ENCODE results near the gene PCCA.

The PCCA gene

DNA sequence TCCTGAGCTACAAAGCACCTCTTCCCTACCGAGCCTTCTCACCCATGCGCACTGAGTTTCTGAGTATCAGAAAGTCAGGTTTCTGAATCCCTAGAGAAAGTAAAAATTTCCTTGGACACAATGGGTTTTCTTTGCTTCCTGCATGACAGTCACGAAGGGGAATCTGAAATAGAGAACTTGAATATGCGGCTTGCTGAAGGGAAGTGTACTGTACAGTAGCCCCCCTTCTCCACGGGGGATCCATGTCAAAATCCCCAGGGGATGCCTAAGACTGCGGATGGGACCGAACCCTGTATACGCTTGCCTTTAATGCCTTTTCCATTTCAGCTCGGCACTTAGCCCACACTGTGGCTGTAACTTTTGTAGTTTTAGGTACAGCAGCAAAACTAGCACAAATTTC lies 391.8 kb downstream of the PCCA start:
- no peak for DNase-seq

DNA sequence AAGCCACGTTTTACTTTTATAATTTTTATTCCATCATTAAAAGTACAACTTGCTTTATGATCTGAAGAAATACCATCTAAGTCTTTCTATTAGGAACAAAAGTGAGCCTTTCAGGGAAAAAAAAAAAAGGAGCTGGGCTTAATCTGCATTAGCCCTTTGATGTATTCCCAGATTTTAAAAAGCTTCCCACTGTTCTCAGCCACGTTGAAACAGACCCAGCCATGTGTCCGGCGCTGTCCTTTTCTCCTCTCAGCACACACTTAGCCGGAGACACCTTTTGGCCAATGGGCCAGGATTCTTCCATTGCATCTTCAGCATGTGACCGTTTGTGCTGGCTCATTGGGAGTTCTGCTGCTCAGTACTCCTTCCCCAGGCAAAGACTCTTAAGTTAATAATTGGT lies 394.2 kb downstream of the PCCA start:
- DNase-seq = no peak

DNA sequence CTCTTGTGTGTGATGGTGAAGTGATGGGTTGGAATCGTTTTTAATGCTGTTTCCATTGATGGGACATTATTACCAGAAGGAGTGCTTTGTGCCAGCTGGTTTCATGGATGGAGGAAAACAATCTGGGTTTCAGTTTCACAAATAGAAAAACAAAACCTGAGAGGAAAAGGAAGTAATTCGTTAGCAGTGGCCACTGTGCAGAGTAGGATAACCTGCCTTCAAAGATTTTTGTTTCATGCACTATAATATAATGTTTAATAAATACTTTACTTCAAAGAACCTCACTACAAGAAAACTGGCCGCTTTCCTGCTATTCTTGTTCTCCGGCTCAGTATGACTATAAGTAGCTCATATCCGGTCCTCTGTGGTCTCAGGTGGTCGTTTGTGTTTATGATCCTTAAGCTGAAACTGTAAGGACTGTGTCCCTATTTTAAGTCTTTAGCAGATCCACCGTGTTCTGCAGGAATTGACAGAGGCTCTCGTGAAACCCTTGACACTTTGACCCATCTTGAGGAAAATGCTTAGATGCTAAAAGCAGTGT lies 395.0 kb downstream of the PCCA start:
- no peak for DNase-seq

DNA sequence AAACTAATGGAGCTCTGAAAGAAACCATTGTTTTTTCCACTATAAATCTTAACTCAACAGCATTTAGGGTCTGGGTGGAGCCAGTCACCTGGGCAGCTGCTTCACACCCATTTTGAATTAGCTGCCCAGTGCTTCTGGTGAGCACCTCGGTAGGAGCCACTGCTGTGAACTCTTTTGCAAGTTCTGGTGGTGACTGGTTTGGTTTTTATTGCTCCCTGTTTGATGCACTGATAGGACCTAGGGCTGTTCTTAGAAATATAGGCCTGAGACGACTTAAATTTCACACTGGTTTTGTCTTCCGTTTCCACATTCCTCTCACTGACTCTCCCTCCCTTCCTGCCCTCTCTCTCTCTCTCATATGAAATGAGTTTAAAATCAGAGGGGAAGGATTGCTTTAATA lies 395.8 kb downstream of the PCCA start:
- no peak for DNase-seq

DNA sequence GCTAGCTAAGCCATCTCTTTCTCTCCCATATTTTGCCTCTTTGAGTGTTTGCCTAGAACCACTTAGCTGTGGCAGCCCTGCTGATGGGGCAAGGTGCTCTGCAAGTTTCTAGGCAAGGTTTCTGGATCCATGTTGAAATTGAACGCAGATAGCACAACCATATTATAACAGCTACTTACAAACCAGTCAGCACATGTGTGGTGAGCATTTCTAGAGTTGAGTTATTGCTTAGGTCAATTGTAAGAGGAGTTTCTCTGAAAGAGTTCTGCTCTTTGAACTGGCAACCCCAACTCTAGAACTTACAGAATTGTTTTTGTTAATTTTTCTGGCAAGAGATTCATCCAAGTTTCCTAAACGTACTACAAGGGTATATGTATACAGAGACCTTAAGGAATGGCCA lies 396.4 kb downstream of the PCCA start:
- no peak for DNase-seq

DNA sequence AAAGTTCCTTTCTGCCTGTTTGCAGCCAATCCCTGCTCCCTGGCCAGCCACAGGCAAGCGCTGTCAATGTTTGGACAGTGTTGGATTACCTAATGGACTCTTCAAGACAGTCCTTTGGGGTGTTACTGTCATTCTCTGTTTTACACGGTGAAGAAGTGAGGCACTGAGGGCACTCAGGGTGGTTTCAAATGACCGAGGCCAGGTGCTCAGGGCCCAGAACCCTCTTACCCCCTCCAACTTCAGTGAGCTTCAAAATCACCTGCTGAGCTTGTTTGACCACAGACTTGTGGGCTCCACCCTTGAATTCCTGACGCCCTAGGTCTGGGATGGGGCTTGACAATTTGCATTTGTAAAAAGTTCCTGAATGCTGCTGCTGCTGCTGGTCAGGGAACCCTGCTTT lies 401.8 kb downstream of the PCCA start:
- no peak for DNase-seq

DNA sequence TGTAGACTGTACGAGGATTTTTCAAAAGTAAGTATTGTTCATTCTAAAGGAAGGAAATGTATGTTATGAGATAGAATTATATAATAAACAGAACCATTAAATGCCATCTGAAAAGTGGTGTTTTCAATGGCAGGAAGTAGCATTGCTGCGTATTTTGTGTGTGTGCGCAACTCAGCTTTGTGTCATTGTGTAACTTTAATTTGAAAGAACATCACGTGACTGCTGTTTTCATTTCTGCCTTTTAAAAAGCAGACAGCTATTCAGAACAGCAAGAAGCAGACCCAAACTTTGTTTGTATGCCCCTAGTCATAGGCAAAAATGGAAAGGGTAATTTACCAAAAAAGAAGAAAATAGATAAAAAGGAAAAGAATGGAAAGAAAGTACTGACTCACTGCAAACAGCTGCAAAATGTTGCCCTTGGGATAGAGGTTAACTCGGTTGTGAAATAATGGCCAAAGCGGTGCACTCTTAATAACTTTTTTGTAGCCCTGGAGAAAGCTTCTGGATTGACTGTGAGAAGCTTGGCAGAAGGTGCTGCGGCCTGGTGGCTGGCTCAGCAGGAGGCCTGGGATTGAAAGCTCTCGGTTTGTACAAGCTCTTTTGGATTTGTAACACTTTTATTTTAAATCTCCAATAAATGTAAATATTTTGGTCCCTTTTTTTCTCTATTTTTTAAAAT lies 402.4 kb downstream of the PCCA start:
- no peak for DNase-seq

DNA sequence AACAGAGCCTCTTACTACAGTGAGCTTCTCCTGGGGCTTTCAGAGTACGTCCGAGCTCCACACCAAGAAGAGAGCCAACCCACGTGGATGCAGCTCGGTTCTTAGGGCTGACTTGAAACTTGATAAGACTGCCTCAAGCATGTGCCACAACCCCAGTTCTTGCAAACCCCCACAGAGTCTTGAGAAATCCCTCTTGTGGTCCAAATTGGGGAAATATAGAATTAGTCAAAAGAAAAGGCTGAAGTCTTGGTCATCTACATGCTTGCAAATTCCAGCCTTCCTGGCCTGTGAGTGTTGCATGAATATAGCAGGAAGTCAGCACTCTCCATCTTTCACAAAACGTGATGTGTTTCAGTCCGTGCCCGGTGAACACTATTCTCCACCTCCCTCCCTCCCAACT lies 404.5 kb downstream of the PCCA start:
- no peak for DNase-seq

DNA sequence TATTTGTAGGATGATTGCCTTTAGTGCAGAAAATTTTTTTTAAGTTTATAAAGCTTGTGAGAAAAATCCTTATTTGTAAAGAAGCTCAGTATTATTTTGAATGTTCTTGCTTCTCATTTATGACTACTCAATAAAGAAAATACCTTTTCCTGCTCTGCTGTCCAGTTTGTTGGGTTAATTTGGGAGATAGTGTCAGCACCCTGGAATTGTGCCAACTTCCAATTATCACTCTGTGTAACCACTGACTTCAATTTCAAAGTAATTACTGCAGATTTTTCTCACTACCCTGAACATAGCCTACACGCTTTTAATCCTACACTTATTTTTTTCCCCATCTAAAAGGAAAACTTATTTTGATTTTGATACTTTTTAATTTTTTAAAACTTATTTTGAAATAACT lies 406.6 kb downstream of the PCCA start:
- no peak for DNase-seq

DNA sequence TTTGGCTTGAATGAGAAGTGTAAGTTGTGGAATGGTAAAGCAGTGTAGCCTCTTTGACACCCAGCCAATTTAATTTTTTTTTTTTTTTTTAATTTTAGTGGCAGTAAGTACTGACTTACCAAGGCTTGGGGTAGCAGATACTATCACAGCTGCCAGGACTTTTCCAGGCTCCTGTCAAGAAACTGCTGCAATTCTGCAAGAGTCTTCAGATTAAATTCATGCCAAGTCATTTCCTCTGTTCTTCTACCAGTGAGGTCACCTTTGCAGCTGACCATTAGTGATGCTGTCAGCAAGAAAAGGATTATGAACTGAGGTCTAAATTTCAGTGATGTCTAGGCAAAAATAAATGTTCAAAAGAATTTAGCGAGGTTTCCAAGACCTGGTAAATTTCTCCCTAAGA lies 408.5 kb downstream of the PCCA start:
- no peak for DNase-seq

DNA sequence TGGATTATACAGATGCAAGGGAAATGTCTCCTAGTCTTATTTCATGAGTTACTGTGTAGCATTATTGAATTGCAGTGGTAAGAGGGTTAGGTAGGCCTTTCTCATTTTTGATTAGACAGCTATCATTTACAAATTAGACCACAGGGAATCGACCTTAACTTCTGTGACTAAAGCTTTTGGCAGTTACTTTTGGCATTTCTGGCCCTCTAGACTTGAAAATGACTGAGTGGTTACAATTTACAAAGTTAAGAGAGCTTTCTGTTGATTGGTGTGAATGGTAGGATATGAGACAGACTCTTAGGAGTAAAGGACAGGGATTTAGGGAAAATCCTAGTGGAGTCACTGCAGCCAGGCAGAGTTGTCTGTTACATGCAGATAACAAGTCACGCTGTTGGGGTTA lies 413.6 kb downstream of the PCCA start:
- DNase-seq = no peak

DNA sequence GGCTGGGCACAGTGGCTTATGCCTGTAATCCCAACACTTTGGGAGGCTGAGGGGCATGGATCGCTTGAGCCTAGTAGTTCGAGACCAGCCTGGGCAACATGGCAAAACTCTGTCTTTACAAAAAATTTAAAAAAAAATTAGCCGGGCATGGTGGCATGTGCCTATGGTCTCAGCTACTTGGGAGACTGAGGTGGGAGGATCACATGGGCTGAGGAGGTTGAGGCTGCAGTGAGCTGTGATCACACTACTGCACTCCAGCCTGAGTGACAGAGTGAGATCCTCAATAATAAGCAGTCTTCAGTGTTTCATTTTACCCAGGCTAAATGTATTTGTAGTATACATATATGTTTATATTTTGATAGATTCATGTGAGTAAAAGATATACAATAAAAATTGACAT lies 414.7 kb downstream of the PCCA start:
- DNase-seq = no peak

DNA sequence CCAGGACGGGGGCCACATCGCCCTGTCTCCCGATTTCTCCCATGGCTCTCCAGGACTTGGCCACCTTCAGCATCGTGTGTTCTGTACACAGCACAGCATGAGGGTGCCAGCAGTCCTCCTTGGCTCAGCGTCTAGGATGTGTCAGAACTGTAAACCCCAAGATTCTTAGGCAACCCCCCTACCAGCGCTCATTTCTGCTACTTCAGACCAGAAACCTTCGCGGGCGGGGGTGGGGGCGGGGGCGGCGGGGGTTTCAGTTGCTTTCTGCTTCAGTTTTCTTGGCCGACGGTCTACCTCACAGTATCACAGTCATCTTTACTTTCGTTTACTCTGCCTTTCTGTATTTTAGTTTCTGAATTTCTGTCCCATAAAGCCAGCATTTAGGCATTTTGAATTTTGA lies 417.3 kb downstream of the PCCA start:
- peak; percentile 27 for DNase-seq

DNA sequence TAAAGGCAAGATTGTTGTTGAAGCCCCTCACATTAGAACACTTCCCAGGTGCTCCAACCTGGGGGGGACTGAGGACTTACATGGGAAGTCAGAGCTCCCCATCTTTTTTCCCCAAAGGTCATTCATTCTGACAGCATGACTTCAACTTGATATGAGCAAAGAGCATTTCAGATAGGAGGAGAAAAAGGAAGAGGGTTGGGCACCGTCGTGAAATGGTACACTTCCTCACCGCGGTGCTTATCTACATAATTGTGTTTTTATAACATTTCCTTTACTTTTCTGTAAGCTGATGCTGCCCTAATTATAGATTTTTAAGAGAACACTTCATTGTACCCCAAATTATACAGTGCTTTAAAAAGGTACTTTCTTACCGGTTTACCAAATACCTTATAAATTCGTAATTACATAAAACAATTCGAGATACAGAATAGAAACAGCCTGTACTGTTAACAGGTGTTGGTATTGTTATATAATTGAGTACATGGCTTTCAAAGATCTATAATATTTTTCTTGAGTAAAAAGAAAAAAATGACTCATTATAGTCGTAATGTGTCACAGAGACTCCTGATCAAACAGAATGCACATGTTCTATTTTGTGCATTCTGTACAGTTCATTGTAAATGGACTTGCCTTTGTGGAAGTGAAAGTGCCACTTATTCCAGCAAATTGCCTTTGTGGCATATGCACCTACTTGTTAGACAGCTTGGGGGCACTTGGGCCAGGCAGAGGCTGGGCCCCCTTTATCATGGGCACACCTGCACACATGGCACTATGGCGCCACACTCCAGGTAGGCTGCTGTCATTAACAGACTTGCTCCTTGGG lies 417.9 kb downstream of the PCCA start:
- DNase-seq = no peak

DNA sequence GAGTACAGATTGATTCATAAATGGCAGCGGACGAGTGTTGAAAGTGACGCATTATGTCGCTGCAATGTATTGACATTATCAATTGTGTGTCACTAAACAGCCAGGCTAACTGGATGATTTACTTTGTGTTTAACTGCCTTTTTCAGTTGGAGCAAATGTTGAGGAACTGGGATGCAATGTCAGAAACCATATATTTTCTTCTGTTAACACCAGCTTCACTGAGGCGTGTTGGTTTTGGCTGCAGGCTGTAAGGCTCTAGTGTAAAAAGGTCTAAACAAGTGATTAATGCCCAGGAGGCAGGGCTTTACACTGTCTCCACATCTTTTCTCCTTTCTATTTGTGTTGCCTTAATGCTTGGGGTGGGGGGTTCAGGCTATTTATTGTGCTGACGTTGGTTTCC lies 419.6 kb downstream of the PCCA start:
- DNase-seq = no peak

DNA sequence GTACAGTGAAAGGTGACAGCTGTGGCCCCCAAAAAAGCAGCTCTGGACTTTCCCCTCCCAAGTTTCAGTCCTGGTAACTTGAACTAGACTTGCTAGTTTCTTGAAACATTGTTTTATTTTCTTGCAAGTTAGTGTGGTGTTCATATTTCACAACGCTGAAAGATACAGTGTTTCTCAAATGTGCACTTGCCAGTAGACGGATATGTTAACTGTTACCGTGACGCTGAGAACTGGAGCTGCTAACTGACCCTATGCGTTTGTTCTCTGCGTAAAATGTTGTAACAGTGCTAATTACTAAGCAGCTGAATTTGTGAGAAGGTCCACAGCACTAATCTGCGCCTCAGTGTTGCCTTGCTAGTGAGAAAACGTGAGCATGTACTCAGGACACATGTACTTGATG lies 420.1 kb downstream of the PCCA start:
- no peak for DNase-seq

DNA sequence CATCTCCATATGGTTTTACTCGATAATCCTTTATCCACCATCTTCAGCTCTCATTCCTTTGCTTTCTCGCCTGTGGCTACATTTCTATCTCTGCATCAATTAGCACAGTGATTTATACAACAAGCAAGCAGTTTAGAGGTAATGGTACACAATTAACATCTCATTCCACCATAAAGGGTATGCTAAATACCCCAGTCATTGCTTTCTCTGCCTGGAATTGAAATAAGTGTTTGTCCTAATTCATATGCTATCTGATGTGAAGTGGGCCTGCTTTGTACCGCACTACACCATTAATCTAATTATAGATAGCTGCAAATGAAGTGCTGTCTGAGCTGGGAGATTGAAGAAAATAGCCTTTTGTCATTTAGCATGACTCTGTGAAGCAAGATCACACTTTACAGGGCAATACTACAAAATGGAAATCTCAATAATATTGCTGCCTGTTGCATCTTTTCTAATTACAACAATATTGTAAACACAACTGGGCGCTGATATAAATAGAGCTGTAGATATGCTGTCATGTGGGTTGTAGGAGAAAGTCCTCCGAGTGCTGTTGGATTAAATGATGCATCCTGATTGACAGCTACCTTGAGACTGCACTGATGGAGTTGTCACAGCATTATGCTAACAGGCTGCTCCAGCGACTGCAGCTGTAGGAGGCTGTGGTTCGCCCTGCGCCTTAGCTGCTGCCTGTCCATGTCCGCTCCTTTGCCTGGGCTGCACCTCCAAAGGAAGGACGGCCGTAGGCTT lies 421.5 kb downstream of the PCCA start:
- no peak for DNase-seq

DNA sequence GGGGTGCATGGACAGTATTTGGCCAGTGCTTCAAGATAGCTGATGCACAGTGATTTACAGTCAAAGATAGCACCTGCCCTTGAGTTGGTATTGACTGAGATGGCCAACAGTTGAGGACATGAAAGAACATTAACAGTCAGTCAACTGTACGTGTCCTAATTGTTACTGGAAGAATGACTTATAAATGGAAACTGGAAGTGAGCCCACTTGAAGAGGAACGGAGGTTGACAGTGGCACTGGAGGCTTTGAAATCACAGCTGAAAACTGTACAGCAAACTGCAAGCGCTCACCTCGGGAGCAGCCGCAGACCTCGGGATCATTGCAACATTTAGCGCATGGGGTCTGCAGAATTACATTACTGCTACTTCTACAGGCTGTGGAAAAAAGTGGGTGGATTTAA lies 422.6 kb downstream of the PCCA start:
- DNase-seq = no peak

DNA sequence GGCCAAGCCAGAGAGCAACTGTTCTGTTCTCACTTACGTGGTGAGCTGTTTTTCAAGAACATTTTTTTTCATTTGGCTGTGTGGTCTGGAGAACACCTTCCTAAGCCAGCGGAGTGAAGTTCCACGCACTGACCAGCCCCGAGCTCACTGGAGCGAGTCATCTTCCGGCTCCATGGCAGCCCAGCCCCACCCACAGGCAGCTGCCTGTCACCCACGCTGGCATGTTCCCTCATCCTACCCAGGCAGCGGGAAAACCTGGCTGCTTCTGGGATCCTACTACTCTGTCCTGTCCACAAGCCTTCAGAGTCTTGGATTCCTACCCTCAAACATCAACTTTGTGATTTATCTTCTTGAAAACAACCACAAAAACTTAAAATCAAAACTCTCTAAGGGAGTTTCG lies 423.5 kb downstream of the PCCA start:
- DNase-seq = no peak

DNA sequence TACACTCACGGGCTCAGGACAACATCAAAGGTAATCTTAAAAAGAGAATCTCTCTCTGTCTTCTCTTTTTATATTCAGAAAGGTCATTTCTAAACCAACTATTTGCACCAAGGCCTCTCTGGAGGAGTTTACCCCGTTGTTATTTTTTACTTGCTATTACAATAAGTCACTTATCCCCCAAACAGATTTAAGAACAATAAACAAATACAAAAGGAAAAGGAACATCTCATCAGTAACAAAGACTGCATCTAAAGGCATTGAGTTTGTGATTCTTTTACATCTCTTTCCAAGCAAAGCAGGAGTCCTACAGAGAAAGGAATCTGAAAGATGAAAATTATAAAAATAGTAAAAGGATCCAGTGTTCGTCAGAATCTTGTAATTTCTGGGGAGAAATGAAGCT lies 424.3 kb downstream of the PCCA start:
- no peak for DNase-seq

DNA sequence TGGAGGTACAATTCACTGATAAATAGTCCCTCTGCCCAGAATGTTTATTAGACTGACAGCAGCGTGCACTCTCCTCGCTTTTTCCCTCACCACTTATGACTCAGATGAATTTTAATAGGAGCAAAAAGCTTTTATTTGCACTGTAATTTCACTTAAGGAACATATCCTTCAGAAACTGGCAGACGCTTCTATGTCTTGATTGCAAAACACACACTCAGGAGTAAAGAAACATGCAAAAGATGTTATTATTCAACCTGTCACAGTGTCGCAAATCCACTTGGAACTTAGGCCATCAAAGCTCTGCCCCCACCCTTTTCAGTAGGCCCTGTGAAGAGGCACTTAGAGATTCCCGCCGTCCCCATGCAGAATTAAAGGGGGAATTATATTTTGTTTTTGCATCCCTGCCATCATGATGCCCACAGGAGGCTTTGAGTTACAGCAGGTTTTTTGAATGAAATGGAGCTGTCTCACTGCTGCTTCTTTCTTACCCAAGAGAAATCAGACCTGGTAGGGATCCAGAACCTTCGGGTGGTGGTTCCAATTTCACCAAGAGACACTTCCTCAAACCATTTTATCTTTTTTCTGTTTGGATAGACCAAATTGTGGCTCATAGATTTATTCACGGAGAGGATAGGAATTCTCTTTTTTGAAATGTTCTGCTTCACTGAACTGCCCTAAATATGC lies 425.2 kb downstream of the PCCA start:
- DNase-seq = no peak

DNA sequence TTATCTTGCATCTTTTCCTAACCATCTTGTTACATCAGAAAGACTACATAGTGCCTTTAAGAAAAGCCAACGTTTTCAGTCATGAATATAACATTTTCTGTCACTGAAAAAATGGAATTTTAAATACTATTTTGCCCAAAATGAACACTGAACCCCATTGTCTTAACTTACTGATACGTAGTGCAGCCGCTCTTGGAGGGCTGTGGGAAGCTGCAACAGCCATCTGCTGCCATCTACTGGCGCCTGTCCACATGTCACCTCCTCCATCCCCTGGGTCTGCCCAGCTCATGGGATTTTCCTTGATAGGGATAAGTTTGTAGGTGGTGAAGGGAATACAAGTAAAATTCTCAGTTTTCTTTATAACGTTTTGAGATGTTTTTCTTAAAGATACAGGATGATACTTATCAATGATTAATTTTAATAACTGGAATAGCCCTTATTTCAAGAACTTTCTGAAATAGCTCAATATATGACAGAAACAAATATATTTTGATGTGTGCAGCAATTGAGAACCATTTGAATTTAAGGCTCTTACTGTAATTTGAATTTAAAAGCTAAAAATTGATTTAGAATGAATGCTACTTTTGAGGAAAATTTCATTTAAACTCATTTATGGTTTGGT lies 426.0 kb downstream of the PCCA start:
- DNase-seq = peak; percentile 72

DNA sequence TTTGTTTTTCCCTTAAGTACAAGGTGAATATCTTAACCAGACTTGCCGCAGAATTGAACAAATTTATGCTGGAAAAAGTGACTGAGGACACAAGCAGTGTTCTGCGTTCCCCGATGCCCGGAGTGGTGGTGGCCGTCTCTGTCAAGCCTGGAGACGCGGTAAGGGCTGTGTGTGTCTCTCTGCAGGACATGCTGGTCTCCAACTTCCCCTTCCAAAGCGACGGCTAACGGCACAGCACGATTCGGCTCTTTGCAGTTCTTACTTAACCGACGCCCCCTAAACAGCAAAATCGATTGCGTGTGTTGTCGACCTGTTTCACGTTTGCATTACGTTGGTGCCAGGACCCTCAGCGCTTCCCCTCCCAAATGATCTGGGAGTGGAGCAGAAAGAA lies 426.5 kb downstream of the PCCA start:
- no peak for DNase-seq
